Neural progenitor cell (in vitro differentiated cells): ENCODE results near the gene CHST13. TPM values are rescaled to one million over a fixed set of nuclear protein-coding genes. Genes with fewer than 3 reads are reported as not detected.

Source experiments
- DNase-seq: peaks from one replicate; pipeline ENCODE4 v3.0.0-alpha.2; 2016; ENCODE audit warnings: low spot score
- H2AFZ ChIP-seq: fragments of 200-600 bp; sonication (generic); replicated peaks from 2 replicates; pipeline ENCODE4 v1.6.1; 2016; ENCODE audit warnings: antibody characterized with exemption
- H3F3A ChIP-seq: fragments of 200-600 bp; sonication (generic); 2 replicates; pipeline ENCODE4 v1.6.1; 2016; ENCODE audit warnings: antibody characterized with exemption, low read depth
- H3K27ac ChIP-seq: fragments of 200-600 bp; sonication (generic); 2 replicates; pipeline ENCODE4 v1.5.1; 2016; ENCODE audit warnings: mild to moderate bottlenecking
- H3K27me3 ChIP-seq: fragments of 200-600 bp; sonication (generic); 2 replicates; pipeline ENCODE4 v1.6.1; 2016; ENCODE audit warnings: mild to moderate bottlenecking, moderate library complexity
- H3K36me3 ChIP-seq: fragments of 200-600 bp; sonication (generic); 2 replicates; pipeline ENCODE4 v1.5.1; 2016
- H3K4me1 ChIP-seq: fragments of 200-600 bp; sonication (generic); 2 replicates; pipeline ENCODE4 v1.6.1; 2016; ENCODE audit warnings: mixed run types
- H3K4me2 ChIP-seq: fragments of 200-600 bp; sonication (generic); 2 replicates; pipeline ENCODE4 v1.6.1; 2016
- H3K4me3 ChIP-seq: fragments of 200-600 bp; sonication (generic); 2 replicates; pipeline ENCODE4 v1.5.1; 2016
- H3K79me2 ChIP-seq: fragments of 200-600 bp; sonication (generic); 2 replicates; pipeline ENCODE4 v1.6.1; 2016; ENCODE audit warnings: low read depth
- H3K9ac ChIP-seq: fragments of 200-600 bp; sonication (generic); 2 replicates; pipeline ENCODE4 v1.6.1; 2016
- H3K9me3 ChIP-seq: fragments of 200-600 bp; sonication (generic); 2 replicates; pipeline ENCODE4 v1.5.1; 2016; ENCODE audit warnings: low read depth
- H4K20me1 ChIP-seq: fragments of 200-600 bp; sonication (generic); 2 replicates; pipeline ENCODE4 v1.6.1; 2016; ENCODE audit warnings: low read depth
- H3K27ac Mint-ChIP-seq: 3 replicates; pipeline ENCODE4 v1.8.0; 2021; ENCODE audit warnings: mixed read lengths
- H3K27me3 Mint-ChIP-seq: 2 replicates; pipeline ENCODE4 v1.8.0; 2022; ENCODE audit warnings: low read depth, mild to moderate bottlenecking, inconsistent platforms, moderate library complexity, mixed read lengths; ENCODE audit not compliant: insufficient read depth
- H3K36me3 Mint-ChIP-seq: 3 replicates; pipeline ENCODE4 v1.8.0; 2021; ENCODE audit warnings: mixed read lengths
- H3K4me1 Mint-ChIP-seq: 3 replicates; pipeline ENCODE4 v1.8.0; 2021; ENCODE audit warnings: mixed read lengths
- H3K4me3 Mint-ChIP-seq: 3 replicates; pipeline ENCODE4 v1.8.0; 2021; ENCODE audit warnings: mild to moderate bottlenecking, moderate library complexity, mixed read lengths
- H3K9me3 Mint-ChIP-seq: 3 replicates; pipeline ENCODE4 v1.8.0; 2020; ENCODE audit warnings: mixed read lengths
- EZH2 ChIP-seq: fragments of 200-600 bp; sonication (generic); IDR thresholded peaks from 2 replicates; pipeline ENCODE4 v1.6.1; 2017; ENCODE audit warnings: antibody characterized with exemption, mild to moderate bottlenecking, moderate library complexity
- EZH2phosphoT487 ChIP-seq: fragments of 200-600 bp; sonication (generic); IDR thresholded peaks from 2 replicates; pipeline ENCODE4 v1.6.1; 2017; ENCODE audit warnings: antibody characterized with exemption
- total RNA-seq: library from RNA; depleted of rRNA; stranded (reverse); fragments of >200 nt; gene quantifications from 2 replicates; pipeline ENCODE4 v1.2.3, GENCODE V29; 2015; ENCODE audit warnings: low replicate concordance
- TF ChIP-seq, protein P1 (sequence below): fragments of 200-600 bp; sonication (generic); IDR thresholded peaks from 2 replicates; pipeline ENCODE4 v1.5.1; 2017; ENCODE audit warnings: antibody characterized with exemption, mild to moderate bottlenecking

Gene CHST13
- total RNA-seq, 1 donor from 2014 or later, result 0.09 TPM

DNA sequence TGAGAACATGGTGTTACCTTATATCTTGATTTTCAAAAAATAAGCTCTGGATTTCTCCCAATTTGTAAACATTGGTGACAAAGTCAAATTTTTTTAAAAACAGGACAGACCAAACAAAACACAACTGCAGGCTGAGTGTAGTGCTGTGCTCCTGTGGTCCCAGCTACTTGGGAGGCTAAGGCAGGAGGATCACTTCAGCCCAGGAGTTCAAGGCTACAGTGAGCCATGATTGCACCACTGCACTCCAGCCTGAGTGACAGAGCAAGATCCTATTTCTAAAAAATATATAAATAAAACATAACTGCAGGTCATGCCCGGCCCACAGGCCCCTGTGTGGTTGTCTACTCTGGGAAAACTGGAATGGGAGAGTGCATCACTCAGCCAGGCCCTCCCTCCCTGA is 44.3 kb upstream of the CHST13 start:
- Mint-ChIP-seq H3K27ac (no peak overlapping the region), H3K4me3 (no peak overlapping the region)

GRCh38 chr3:126480206-126480605 is 43.7 kb upstream of the CHST13 start:
- H3K27ac Mint-ChIP-seq, result peak overlapping the region; percentile 39
- no peak overlapping the region for H3K9ac ChIP-seq
- H3K36me3 ChIP-seq, result no peaks in the 10 kb centered on the region
- TF ChIP-seq, protein P1, sequence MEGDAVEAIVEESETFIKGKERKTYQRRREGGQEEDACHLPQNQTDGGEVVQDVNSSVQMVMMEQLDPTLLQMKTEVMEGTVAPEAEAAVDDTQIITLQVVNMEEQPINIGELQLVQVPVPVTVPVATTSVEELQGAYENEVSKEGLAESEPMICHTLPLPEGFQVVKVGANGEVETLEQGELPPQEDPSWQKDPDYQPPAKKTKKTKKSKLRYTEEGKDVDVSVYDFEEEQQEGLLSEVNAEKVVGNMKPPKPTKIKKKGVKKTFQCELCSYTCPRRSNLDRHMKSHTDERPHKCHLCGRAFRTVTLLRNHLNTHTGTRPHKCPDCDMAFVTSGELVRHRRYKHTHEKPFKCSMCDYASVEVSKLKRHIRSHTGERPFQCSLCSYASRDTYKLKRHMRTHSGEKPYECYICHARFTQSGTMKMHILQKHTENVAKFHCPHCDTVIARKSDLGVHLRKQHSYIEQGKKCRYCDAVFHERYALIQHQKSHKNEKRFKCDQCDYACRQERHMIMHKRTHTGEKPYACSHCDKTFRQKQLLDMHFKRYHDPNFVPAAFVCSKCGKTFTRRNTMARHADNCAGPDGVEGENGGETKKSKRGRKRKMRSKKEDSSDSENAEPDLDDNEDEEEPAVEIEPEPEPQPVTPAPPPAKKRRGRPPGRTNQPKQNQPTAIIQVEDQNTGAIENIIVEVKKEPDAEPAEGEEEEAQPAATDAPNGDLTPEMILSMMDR, result no peak
- TF ChIP-seq EZH2phosphoT487 (no peak), EZH2 (no peak)
- no peak overlapping the region for H3K4me3 ChIP-seq
- H4K20me1 ChIP-seq, result no peaks in the 10 kb centered on the region
- no peaks in the 10 kb centered on the region for H3K4me1 ChIP-seq
- no peak overlapping the region for H3K4me3 Mint-ChIP-seq
- H3K27ac ChIP-seq, result no peak overlapping the region
- no peak overlapping the region for H3K4me2 ChIP-seq
- no peaks in the 10 kb centered on the region for H3K9me3 Mint-ChIP-seq
- H3F3A ChIP-seq, result peaks cover 5% of the 10 kb centered on the region
- H2AFZ ChIP-seq, result no peak overlapping the region
- H3K27me3 ChIP-seq, result peaks cover 5% of the 10 kb centered on the region
- peaks cover 24% of the 10 kb centered on the region for H3K4me1 Mint-ChIP-seq
- DNase-seq, result no peak
- H3K36me3 Mint-ChIP-seq, result no peaks in the 10 kb centered on the region
- H3K79me2 ChIP-seq, result no peaks in the 10 kb centered on the region
- peaks cover 9% of the 10 kb centered on the region for H3K27me3 Mint-ChIP-seq
- H3K9me3 ChIP-seq, result no peaks in the 10 kb centered on the region

More for the DNA sequence above, 44.3 kb upstream of the CHST13 start:
- H3K27ac ChIP-seq, result no peak overlapping the region
- H4K20me1 ChIP-seq, result peaks cover 5% of the 10 kb centered on the region
- no peak overlapping the region for H3K9ac ChIP-seq
- H3K9me3 Mint-ChIP-seq, result no peaks in the 10 kb centered on the region
- H3K4me1 Mint-ChIP-seq, result peaks cover 18% of the 10 kb centered on the region
- H3K4me1 ChIP-seq, result no peaks in the 10 kb centered on the region
- H3K36me3 Mint-ChIP-seq, result no peaks in the 10 kb centered on the region
- TF ChIP-seq EZH2 (no peak), EZH2phosphoT487 (no peak)
- TF ChIP-seq, protein P1, result no peak
- H3K27me3 Mint-ChIP-seq, result peaks cover 9% of the 10 kb centered on the region
- H3K9me3 ChIP-seq, result no peaks in the 10 kb centered on the region
- peaks cover 10% of the 10 kb centered on the region for H3F3A ChIP-seq
- peaks cover 4% of the 10 kb centered on the region for H3K79me2 ChIP-seq
- H3K4me2 ChIP-seq, result no peak overlapping the region
- no peak overlapping the region for H3K4me3 ChIP-seq
- DNase-seq, result no peak
- H2AFZ ChIP-seq, result no peak overlapping the region
- peaks cover 5% of the 10 kb centered on the region for H3K27me3 ChIP-seq
- H3K36me3 ChIP-seq, result no peaks in the 10 kb centered on the region

GRCh38 chr3:126480861-126481260 is 43.1 kb upstream of the CHST13 start:
- no peak for DNase-seq
- H3K4me2 ChIP-seq, result no peak overlapping the region
- Mint-ChIP-seq H3K9me3 (no peaks in the 10 kb centered on the region), H3K36me3 (no peaks in the 10 kb centered on the region), H3K27ac (peak overlapping the region; percentile 85), H3K4me1 (peaks cover 29% of the 10 kb centered on the region), H3K27me3 (peaks cover 9% of the 10 kb centered on the region), H3K4me3 (no peak overlapping the region)
- no peaks in the 10 kb centered on the region for H4K20me1 ChIP-seq
- H3K27ac ChIP-seq, result no peak overlapping the region
- H3K27me3 ChIP-seq, result peaks cover 5% of the 10 kb centered on the region
- TF ChIP-seq, protein P1, result no peak
- TF ChIP-seq EZH2, result no peak
- TF ChIP-seq EZH2phosphoT487, result no peak
- peaks cover 5% of the 10 kb centered on the region for H3F3A ChIP-seq
- H3K4me1 ChIP-seq, result no peaks in the 10 kb centered on the region
- no peak overlapping the region for H3K9ac ChIP-seq
- no peak overlapping the region for H3K4me3 ChIP-seq
- H2AFZ ChIP-seq, result no peak overlapping the region
- no peaks in the 10 kb centered on the region for H3K79me2 ChIP-seq
- no peaks in the 10 kb centered on the region for H3K36me3 ChIP-seq
- H3K9me3 ChIP-seq, result no peaks in the 10 kb centered on the region
